Esophagus squamous epithelium (tissue), 4 donors: ENCODE data around the gene ICAM2.

ENCODE experiments used
- POLR2A ChIP-seq, 4 donors: fragments of 450-650 bp; IDR thresholded peaks; one replicate each; pipeline ENCODE4 v1.6.1; 2017; ENCODE audit warnings: antibody characterized with exemption in 4 of 4, mild to moderate bottlenecking in 4 of 4, moderate library complexity in 3 of 4
- TF ChIP-seq, protein P1 (sequence below), 6 experiments: fragments of 450-650 bp in 4 of 6; fragments of 200-600 bp in 2 of 6; sonication (generic) in 2 of 6; IDR thresholded peaks; one replicate each; pipeline ENCODE4 v1.5.1; 2016 to 2019; ENCODE audit warnings: antibody characterized with exemption in 6 of 6, mild to moderate bottlenecking in 4 of 6, moderate library complexity in 4 of 6

DNA sequence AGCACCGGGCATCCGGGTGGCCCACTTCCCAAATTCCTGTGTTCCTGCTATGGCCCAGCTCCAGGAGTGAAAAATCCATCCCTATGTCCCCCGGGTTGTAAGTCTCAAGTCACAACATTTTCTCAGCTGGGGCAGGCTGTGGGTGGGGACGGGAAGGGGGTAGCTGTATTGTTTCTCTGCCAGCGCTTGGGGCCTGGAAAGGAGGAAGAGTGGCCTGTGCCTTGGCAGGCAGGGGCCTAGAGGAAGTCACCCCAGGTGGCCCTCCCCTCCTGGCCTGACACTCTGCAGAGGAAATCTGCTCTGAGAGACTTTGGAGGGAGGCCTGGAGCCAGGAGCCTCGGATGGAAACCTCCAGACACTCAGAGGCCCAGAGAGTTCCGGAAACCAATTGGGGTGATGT lies 37.1 kb downstream of the ICAM2 start:
- TF ChIP-seq, protein P1, sequence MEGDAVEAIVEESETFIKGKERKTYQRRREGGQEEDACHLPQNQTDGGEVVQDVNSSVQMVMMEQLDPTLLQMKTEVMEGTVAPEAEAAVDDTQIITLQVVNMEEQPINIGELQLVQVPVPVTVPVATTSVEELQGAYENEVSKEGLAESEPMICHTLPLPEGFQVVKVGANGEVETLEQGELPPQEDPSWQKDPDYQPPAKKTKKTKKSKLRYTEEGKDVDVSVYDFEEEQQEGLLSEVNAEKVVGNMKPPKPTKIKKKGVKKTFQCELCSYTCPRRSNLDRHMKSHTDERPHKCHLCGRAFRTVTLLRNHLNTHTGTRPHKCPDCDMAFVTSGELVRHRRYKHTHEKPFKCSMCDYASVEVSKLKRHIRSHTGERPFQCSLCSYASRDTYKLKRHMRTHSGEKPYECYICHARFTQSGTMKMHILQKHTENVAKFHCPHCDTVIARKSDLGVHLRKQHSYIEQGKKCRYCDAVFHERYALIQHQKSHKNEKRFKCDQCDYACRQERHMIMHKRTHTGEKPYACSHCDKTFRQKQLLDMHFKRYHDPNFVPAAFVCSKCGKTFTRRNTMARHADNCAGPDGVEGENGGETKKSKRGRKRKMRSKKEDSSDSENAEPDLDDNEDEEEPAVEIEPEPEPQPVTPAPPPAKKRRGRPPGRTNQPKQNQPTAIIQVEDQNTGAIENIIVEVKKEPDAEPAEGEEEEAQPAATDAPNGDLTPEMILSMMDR (IDR thresholded peaks at IDR 0.05): no peak
- TF ChIP-seq POLR2A (IDR thresholded peaks at IDR 0.05): no peak
